Ascending aorta (tissue), 2 donors: Measurements from ENCODE around the gene FUT6. TPM values are rescaled to one million over a fixed set of nuclear protein-coding genes. Genes with fewer than 3 reads are reported as not detected.
"Not testable (repeated sequence)": the region's sequence is repeated elsewhere in the genome, so short reads cannot be mapped to it uniquely, and the experiment has no call there.

Source experiments
- DNase-seq, 2 donors: peaks; one replicate each; pipeline ENCODE4 v3.0.0-alpha.2; 2019; ENCODE audit warnings: low spot score in 2 of 2
- H3K27ac ChIP-seq, 2 donors: fragments of 200-600 bp; sonication (generic); one replicate each; pipeline ENCODE4 v1.5.1; 2016 to 2017; ENCODE audit warnings: mild to moderate bottlenecking in 1 of 2
- H3K27me3 ChIP-seq: fragments of 200-600 bp; sonication (generic); one replicate; pipeline ENCODE4 v1.5.1; 2017
- H3K36me3 ChIP-seq, 2 donors: fragments of 200-600 bp; sonication (generic); one replicate each; pipeline ENCODE4 v1.5.1; 2016
- H3K4me1 ChIP-seq, 2 donors: fragments of 200-600 bp; sonication (generic); one replicate each; pipeline ENCODE4 v1.5.1; 2016 to 2017; ENCODE audit warnings: mild to moderate bottlenecking in 1 of 2
- H3K4me3 ChIP-seq, 2 donors: fragments of 200-600 bp; sonication (generic); one replicate each; pipeline ENCODE4 v1.5.1; 2016 to 2017; ENCODE audit warnings: mild to moderate bottlenecking in 1 of 2
- H3K9me3 ChIP-seq, 2 donors: fragments of 200-600 bp; sonication (generic); one replicate each; pipeline ENCODE4 v1.5.1; 2016
- intact Hi-C: fragments of 100-400 bp; cut with DNase I; formaldehyde crosslinking; loops from one replicate; pipeline ENCODE4 v1.15.1; 2023
- total RNA-seq: library from RNA; depleted of rRNA; stranded (reverse); fragments of >200 nt; gene quantifications from one replicate; pipeline ENCODE4 v1.1.0, GENCODE V29; 2016
- TF ChIP-seq, protein P1 (sequence below), 3 experiments: fragments of 200-600 bp in 2 of 3; fragments of 450-650 bp in 1 of 3; sonication (generic) in 2 of 3; IDR thresholded peaks; one replicate each; pipeline ENCODE4 v1.5.1; 2016 to 2019; ENCODE audit warnings: antibody characterized with exemption in 3 of 3, mild to moderate bottlenecking in 1 of 3, moderate library complexity in 1 of 3

Gene FUT6
- total RNA-seq, 1 donor from 2014 or later, result not detected

DNA sequence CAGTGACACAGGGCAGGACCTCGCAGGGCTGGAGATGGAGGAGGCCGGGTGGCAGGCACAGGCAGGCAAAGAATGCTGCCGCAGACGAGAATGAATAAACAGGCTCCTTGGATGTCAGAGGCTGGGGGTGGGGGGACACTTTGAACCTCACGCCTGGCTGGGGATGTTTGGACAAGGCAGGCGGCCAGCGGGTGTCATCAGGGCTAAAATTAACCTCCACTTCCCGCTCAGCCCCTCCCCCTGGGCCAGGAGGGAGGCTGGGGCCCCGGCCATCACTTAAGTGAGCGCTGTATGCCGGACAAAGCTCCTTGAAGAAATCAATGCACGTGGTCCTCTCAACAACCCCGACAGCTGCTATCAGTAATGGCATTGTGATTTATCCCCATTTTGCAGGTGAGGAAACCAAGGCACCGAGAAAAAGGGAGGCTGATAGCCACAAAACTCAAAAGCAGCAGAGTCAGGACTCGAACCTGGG, 41.1 kb upstream of the FUT6 start:
- H3K27me3 ChIP-seq, result peaks cover 3% of the 10 kb centered on the region
- H3K9me3 ChIP-seq, result no peaks in the 10 kb centered on the region
- intact Hi-C loops, result no loop called here
- no peak for DNase-seq
- H3K27ac ChIP-seq, result no peak overlapping the region
- no peaks in the 10 kb centered on the region for H3K36me3 ChIP-seq
- TF ChIP-seq, protein P1, sequence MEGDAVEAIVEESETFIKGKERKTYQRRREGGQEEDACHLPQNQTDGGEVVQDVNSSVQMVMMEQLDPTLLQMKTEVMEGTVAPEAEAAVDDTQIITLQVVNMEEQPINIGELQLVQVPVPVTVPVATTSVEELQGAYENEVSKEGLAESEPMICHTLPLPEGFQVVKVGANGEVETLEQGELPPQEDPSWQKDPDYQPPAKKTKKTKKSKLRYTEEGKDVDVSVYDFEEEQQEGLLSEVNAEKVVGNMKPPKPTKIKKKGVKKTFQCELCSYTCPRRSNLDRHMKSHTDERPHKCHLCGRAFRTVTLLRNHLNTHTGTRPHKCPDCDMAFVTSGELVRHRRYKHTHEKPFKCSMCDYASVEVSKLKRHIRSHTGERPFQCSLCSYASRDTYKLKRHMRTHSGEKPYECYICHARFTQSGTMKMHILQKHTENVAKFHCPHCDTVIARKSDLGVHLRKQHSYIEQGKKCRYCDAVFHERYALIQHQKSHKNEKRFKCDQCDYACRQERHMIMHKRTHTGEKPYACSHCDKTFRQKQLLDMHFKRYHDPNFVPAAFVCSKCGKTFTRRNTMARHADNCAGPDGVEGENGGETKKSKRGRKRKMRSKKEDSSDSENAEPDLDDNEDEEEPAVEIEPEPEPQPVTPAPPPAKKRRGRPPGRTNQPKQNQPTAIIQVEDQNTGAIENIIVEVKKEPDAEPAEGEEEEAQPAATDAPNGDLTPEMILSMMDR (IDR thresholded peaks at IDR 0.05), result no peak
- H3K4me3 ChIP-seq, result no peak overlapping the region
- H3K4me1 ChIP-seq, result peaks cover 0 to 4% of the 10 kb centered on the region in 2 donors

DNA sequence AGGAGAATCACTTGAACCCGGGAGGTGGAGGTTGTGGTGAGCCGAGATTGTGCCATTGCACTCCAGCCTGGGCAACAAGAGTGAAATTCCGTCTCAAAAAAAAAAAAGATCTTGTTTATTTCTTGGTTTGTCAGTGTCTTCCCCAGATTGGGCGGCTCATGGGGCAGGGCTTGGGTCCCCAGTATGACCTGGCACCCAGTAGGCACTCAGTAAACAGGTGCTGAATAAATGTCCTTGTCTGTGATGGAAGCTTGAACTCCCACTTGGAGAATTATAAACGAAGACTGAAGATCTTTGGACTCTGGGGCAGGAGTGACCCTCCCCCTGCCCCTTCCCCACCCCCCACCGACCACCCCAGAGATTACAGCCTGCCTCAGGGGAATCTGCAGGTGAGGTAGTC, 40.7 kb upstream of the FUT6 start:
- intact Hi-C loops, result no loop called here
- Histone ChIP-seq H3K27ac (no peak overlapping the region), H3K27me3 (peaks cover 3% of the 10 kb centered on the region), H3K4me1 (peaks cover 0 to 4% of the 10 kb centered on the region in 2 donors), H3K9me3 (no peaks in the 10 kb centered on the region), H3K36me3 (no peaks in the 10 kb centered on the region), H3K4me3 (no peak overlapping the region)
- TF ChIP-seq, protein P1 (IDR thresholded peaks at IDR 0.05), result no peak
- no peak for DNase-seq

DNA sequence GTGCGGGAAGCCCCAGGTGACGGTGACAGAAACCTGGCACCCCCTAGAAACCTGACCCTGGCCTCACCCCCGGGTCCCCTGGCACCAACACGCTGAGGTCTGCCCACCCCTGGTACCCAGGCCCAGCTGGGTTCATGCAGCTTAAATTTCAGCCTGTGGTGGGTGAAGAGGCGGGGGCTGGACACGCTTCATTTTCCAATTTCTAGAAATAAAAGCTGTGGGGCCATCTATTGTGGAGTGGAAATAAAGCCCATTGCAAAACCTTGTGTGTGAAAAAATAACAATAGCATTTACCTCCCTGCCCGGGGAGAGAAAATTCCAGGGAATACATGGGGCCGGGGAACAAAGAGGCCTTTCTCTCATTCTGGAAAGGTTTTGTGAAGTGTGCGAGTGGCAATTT, 38.4 kb upstream of the FUT6 start:
- TF ChIP-seq, protein P1 (IDR thresholded peaks at IDR 0.05), result no peak
- H3K4me3 ChIP-seq, result no peak overlapping the region
- no peak for DNase-seq
- no peaks in the 10 kb centered on the region for H3K9me3 ChIP-seq
- peaks cover 3% of the 10 kb centered on the region for H3K27me3 ChIP-seq
- intact Hi-C loops, result no loop called here
- H3K4me1 ChIP-seq, result peaks cover 0 to 4% of the 10 kb centered on the region in 2 donors
- no peak overlapping the region for H3K27ac ChIP-seq
- H3K36me3 ChIP-seq, result no peaks in the 10 kb centered on the region

DNA sequence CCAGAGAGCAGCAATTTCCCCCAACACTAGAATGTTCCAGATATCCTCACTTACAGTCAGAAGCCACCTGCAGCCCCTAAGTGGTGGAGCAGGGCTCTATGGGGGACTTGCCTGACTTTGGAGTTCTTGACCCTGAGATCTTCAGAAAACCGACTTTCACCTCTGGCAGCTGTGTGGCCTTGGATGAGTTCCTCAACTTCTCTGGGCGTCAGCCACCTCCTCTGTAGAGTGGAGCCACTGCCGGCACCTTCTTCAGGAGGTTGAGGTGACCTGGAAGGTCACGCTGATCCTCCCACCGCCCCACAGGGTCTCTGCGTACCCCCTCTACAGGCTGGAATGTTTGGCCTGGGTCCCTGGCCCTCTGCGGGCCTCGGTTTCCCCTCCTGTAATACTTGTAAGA, 37.9 kb upstream of the FUT6 start:
- Histone ChIP-seq H3K4me1 (peaks cover 0 to 4% of the 10 kb centered on the region in 2 donors), H3K27me3 (peaks cover 3% of the 10 kb centered on the region), H3K4me3 (no peak overlapping the region), H3K27ac (no peak overlapping the region), H3K9me3 (no peaks in the 10 kb centered on the region), H3K36me3 (no peaks in the 10 kb centered on the region)
- intact Hi-C loops, result no loop called here
- no peak for DNase-seq
- TF ChIP-seq, protein P1 (IDR thresholded peaks at IDR 0.05), result no peak

DNA sequence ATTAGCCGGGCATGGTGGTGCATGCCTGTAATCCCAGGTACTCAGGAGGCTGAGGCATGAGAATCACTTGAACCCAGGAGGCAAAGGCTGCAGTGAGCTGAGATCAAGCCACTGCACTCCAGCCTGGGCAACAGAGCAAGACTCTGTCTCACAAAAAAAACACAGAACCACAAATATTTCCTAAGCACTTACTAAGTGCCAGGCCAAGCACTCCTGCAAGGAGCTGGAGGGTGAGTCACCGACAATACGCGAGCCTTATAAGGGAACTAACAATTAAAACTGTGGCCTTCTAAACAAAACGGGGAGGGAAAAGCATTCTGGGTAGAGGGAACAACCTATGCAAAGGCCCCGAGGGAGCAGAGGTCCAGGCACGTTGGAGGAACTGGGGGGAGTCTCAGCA, 35.0 kb upstream of the FUT6 start:
- H3K27me3 ChIP-seq, H3K4me1 ChIP-seq, H3K27ac ChIP-seq, DNase-seq, intact Hi-C loops, H3K36me3 ChIP-seq, H3K9me3 ChIP-seq, H3K4me3 ChIP-seq: not testable (repeated sequence)

DNA sequence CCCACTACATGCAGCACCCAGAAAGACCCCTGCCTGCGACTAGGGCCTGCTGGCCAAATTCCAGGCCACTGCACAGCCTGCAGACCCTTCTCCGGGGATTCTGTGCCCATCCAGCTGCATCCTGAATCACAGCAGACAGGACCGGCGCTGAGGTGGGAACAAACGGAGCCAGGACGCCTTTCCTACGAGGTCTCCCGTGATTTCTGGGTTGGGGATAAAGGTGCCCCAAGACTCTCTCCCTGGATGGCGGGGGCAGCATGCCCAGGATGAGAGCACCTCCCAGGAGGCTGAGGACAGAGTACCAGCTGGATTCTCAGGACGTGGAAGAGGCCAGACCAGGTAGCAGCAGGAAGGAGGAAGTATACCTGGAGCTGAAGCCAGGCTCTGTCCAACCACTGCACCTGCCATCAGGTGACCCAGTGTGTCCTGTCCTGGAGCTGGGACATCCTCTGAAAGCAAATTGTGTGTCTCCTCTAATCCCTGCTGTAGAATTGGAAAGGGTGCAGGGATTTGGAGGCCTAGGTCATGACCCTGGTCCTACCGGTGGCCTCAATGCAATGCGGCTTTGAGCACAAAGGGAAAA, 34.2 kb upstream of the FUT6 start:
- no peaks in the 10 kb centered on the region for H3K4me1 ChIP-seq
- H3K27ac ChIP-seq, result no peak overlapping the region
- H3K9me3 ChIP-seq, result no peaks in the 10 kb centered on the region
- no peak for DNase-seq
- no peaks in the 10 kb centered on the region for H3K36me3 ChIP-seq
- H3K27me3 ChIP-seq, result no peaks in the 10 kb centered on the region
- H3K4me3 ChIP-seq, result no peak overlapping the region
- TF ChIP-seq, protein P1 (IDR thresholded peaks at IDR 0.05), result no peak
- intact Hi-C loops, result no loop called here
